Cardiac ventricle fibroblast (primary cell): ENCODE measurements around the gene PES1. TPM values are rescaled to one million over a fixed set of nuclear protein-coding genes. Genes with fewer than 3 reads are reported as not detected.

Experiments
- total RNA-seq: library from RNA; depleted of rRNA; stranded (reverse); fragments of >200 nt; gene quantifications from 2 replicates; pipeline ENCODE4 v1.2.3, GENCODE V29; 2015

The PES1 gene
- total RNA-seq: 54.9 and 56.1 TPM in 2 replicates

GRCh38 chr22:30591588-30592359 lies at the start of gene PES1:
Gene PES1, minus strand, starts transcription at chr22:30591910. Its CDS starts 77 bp downstream, at chr22:30591833.

DNA sequence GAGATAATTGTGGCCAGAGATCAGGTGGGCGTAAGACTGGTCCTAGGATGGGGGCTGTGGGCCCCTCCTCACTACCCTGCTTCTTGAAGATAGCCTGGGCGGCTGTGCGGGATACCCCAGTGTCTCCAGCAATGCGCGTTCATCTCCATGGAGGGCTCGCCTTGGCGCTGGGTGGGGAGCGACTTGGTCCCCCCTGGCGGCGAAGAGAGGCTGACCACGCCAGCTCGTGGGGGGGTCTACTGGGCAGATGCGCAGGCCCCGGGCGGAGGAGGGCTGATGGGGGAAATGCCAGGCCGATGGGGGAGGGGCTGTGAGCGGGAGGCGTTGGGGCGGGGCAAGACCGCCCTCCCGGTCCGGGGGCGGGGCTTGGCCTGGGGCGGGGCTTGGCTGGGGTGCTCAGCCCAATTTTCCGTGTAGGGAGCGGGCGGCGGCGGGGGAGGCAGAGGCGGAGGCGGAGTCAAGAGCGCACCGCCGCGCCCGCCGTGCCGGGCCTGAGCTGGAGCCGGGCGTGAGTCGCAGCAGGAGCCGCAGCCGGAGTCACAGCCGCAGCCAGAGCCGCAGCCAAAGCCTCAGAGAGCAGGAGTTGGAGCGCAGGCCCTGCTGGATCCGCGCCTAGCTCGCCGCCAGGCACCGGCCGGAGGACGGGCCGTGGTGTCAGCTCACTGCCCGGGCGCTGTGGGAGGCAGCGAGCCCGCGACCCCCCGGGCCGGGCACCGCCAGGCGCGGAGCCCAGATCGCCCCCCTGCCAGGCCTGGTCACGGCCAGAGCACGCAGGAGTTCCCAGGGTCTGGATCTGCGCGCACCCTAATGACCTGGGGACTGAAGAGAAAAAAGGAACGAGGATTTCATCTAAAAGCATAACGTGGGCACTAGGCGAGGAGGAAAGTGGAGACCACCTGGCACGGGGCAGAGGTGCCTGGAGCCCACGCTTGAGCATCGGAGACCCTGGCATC lies 43.8 kb upstream of the PES1 start, which contains the start of gene SLC35E4:
TSS of gene SLC35E4 (plus strand) at position 509 of the 953 bp plus-strand sequence. CDS start 670 bp downstream, outside the sequence.

GRCh38 chr22:30606455-30607299 lies 15.0 kb upstream of the PES1 start, which contains the start of gene TCN2:
Gene TCN2, plus strand, starts transcription at chr22:30607174. Its CDS starts 158 bp downstream, at chr22:30607332.

GRCh38 chr22:30574095-30574981 lies 17.4 kb downstream of the PES1 start, which contains the start of gene GAL3ST1:
Gene GAL3ST1, minus strand, starts transcription at chr22:30574665. Its CDS starts 17,273 bp downstream, at chr22:30557392.

DNA sequence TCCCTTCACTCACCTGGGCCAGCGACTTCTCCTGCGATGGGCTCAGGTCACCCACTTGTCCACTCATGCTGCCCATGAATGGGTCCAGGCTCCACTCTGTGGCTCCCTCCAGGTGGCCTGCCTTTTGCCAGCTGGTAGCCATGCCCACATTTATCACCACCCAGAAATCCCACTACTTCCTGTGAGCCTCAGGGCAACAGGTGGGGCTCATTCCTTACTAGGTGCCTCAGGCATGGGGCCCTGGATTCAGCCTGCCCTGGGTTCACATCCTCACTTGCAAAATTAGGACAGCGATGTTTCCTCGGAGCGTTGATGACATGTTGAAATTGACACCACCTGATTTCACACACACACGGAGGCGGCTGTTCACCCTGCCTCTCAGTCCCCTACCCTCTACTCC lies 45.1 kb downstream of the PES1 start, which contains the start of gene SEC14L6:
TSS of gene SEC14L6 (minus strand) at position 126 of the 400 bp plus-strand sequence. CDS start at position 67, 59 bp downstream.

Other genes with a start within 250 kb of the PES1 start
- gene SF3A1, start 235.0 kb downstream of the PES1 start, total RNA-seq: 47.0 and 70.0 TPM in 2 replicates
- 0.73 and 1.5 TPM in 2 replicates for gene CCDC157, start 234.9 kb downstream of the PES1 start, total RNA-seq
- gene RNF215, start 204.5 kb downstream of the PES1 start, total RNA-seq: 13.3 and 19.8 TPM in 2 replicates
- gene SEC14L2, start 194.9 kb downstream of the PES1 start, total RNA-seq: 11.5 and 30.1 TPM in 2 replicates
- 6.4 and 14.3 TPM in 2 replicates for gene MTFP1, start 166.1 kb downstream of the PES1 start, total RNA-seq
- not detected in 2 replicates for gene SEC14L3, start 119.9 kb downstream of the PES1 start, total RNA-seq
- 0.15 TPM in 1 of 2 replicates, not detected in the other for gene SEC14L4, start 86.2 kb downstream of the PES1 start, total RNA-seq
- 0.25 TPM in 1 of 2 replicates, not detected in the other for gene SEC14L6, start 45.2 kb downstream of the PES1 start, total RNA-seq
- gene GAL3ST1, start 17.2 kb downstream of the PES1 start, total RNA-seq: 0.49 and 0.56 TPM in 2 replicates
- gene TCN2, start 15.3 kb upstream of the PES1 start, total RNA-seq: 9.3 and 9.6 TPM in 2 replicates
- 6.1 and 6.6 TPM in 2 replicates for gene SLC35E4, start 43.9 kb upstream of the PES1 start, total RNA-seq
- 4.2 and 5.4 TPM in 2 replicates for gene DUSP18, start 76.0 kb upstream of the PES1 start, total RNA-seq
- 0.44 and 0.81 TPM in 2 replicates for gene OSBP2, start 103.0 kb upstream of the PES1 start, total RNA-seq